Cerebellar cortex (tissue), 1 donor: ENCODE results near the gene HOXB5.

ENCODE experiments used
- DNase-seq: peaks from one replicate; pipeline ENCODE4 v3.0.0-alpha.2; 2015; ENCODE audit warnings: low spot score

The HOXB5 gene

GRCh38 chr17:48559122-48559839 is 34.3 kb downstream of the HOXB5 start:
- DNase-seq: no peak

- no peak for DNase-seq
Observed at GRCh38 chr17:48558831-48559121, 34.8 kb downstream of the HOXB5 start.

GRCh38 chr17:48558057-48558830 is 35.3 kb downstream of the HOXB5 start:
- no peak for DNase-seq

- no peak for DNase-seq
Observed at GRCh38 chr17:48556576-48557401, 36.8 kb downstream of the HOXB5 start.

- DNase-seq: no peak
Observed at GRCh38 chr17:48556229-48556575, 37.4 kb downstream of the HOXB5 start.

- no peak for DNase-seq
Observed at GRCh38 chr17:48555258-48556228, 38.0 kb downstream of the HOXB5 start.

- DNase-seq: no peak
Observed at GRCh38 chr17:48554412-48555257, 38.9 kb downstream of the HOXB5 start.

- DNase-seq: no peak
Observed at GRCh38 chr17:48553826-48554225, 39.8 kb downstream of the HOXB5 start.

GRCh38 chr17:48553190-48553547 is 40.4 kb downstream of the HOXB5 start:
- no peak for DNase-seq

- DNase-seq: no peak
Observed at GRCh38 chr17:48552466-48553189, 41.0 kb downstream of the HOXB5 start.

- no peak for DNase-seq
Observed at GRCh38 chr17:48551596-48552465, 41.7 kb downstream of the HOXB5 start.

- DNase-seq: no peak
Observed at GRCh38 chr17:48551214-48551555, 42.4 kb downstream of the HOXB5 start.

- no peak for DNase-seq
Observed at GRCh38 chr17:48550502-48551213, 42.9 kb downstream of the HOXB5 start.

GRCh38 chr17:48549914-48550501 is 43.6 kb downstream of the HOXB5 start:
- no peak for DNase-seq

- DNase-seq: no peak
Observed at GRCh38 chr17:48549281-48549630, 44.3 kb downstream of the HOXB5 start.

- no peak for DNase-seq
Observed at GRCh38 chr17:48548523-48549280, 44.9 kb downstream of the HOXB5 start.

- DNase-seq: no peak
Observed at GRCh38 chr17:48547808-48548522, 45.6 kb downstream of the HOXB5 start.
